Measurements from ENCODE around the gene NCAN. TPM values are rescaled to one million over a fixed set of nuclear protein-coding genes. Genes with fewer than 3 reads are reported as not detected.

The NCAN gene
- total and polyA plus RNA-seq, 2 of the 13 experiments (the other 11 are each of a cell fraction or from before 2014, with no cell fraction given) = not detected

GRCh38 chr19:19214892-19215291 lies 3.1 kb downstream of the NCAN start (continued):
- peak; percentile 50; the same call in 1 of the 2 replicates for TF ChIP-seq KAT8 (CRISPR knock-in tag; IDR thresholded peaks at IDR 0.05)
- TF ChIP-seq ZNF180 (CRISPR knock-in tag; IDR thresholded peaks at IDR 0.05; ENCODE audit: borderline replicate concordance, low read depth) = no peak
- peak; percentile 88; the same call in 1 of the 2 replicates for TF ChIP-seq EHMT2 (IDR thresholded peaks at IDR 0.05; ENCODE audit: borderline replicate concordance, low read depth, low read length)
- TF ChIP-seq ZFP91 (CRISPR knock-in tag; IDR thresholded peaks at IDR 0.05; ENCODE audit: borderline replicate concordance) = no peak
- TF ChIP-seq ZNF709 (CRISPR knock-in tag; IDR thresholded peaks at IDR 0.05) = peak; percentile 64; the same call in 1 of the 2 replicates
- no peak for TF ChIP-seq TBX3 (IDR thresholded peaks at IDR 0.05; ENCODE audit: borderline replicate concordance)
- peak; percentile 81; the same call in 1 of the 2 replicates for TF ChIP-seq ZBTB49 (CRISPR knock-in tag; IDR thresholded peaks at IDR 0.05; ENCODE audit: borderline replicate concordance)
- no peak for TF ChIP-seq MYNN (CRISPR knock-in tag; IDR thresholded peaks at IDR 0.05; ENCODE audit: low read depth)
- TF ChIP-seq ARID2 (CRISPR knock-in tag; IDR thresholded peaks at IDR 0.05; ENCODE audit: borderline replicate concordance) = no peak
- TF ChIP-seq ZNF543 (CRISPR knock-in tag; IDR thresholded peaks at IDR 0.05) = peak; percentile 60; the same call in 1 of the 2 replicates
- TF ChIP-seq HOXA7 (CRISPR knock-in tag; IDR thresholded peaks at IDR 0.05) = no peak
- peak; percentile 55 for TF ChIP-seq ZNF687 (CRISPR knock-in tag; IDR thresholded peaks at IDR 0.05)
- TF ChIP-seq ZSCAN9 (CRISPR knock-in tag; IDR thresholded peaks at IDR 0.05; ENCODE audit: borderline replicate concordance) = peak; percentile 86; the same call in 1 of the 2 replicates
- TF ChIP-seq ZNF468 (CRISPR knock-in tag; IDR thresholded peaks at IDR 0.05) = peak; percentile 79; the same call in 1 of the 2 replicates
- 0 out of 2 replicates have a peak, but pooled peaks have one; percentile 18 for TF ChIP-seq ZNF770 (CRISPR knock-in tag; IDR thresholded peaks at IDR 0.05)
- TF ChIP-seq RARG (CRISPR knock-in tag; IDR thresholded peaks at IDR 0.05; ENCODE audit: low read depth) = no peak
- TF ChIP-seq SP1 (IDR thresholded peaks at IDR 0.05) = no peak
- no peak for TF ChIP-seq SP1 (CRISPR knock-in tag; IDR thresholded peaks at IDR 0.05)

Measured in HepG2 (cell line).